ES-I3 (cell line): ENCODE results near the gene ETV6.

Experiments
- H3K36me3 ChIP-seq: 2 replicates; pipeline ENCODE4 v1.6.1; 2013; ENCODE audit warnings: mild to moderate bottlenecking, low read length, control low read depth, moderate library complexity; ENCODE audit not compliant: insufficient read depth
- H3K4me1 ChIP-seq: 2 replicates; pipeline ENCODE4 v1.6.1; 2013; ENCODE audit warnings: mild to moderate bottlenecking, control low read depth, low read length; ENCODE audit not compliant: insufficient read depth
- H3K9ac ChIP-seq: 2 replicates; pipeline ENCODE4 v1.6.1; 2013; ENCODE audit warnings: low read depth, mild to moderate bottlenecking, low read length, moderate library complexity
- H3K9me3 ChIP-seq: 2 replicates; pipeline ENCODE4 v1.6.1; 2013; ENCODE audit warnings: mild to moderate bottlenecking, low read length, moderate library complexity; ENCODE audit not compliant: control insufficient read depth, insufficient read depth

ETV6 gene

DNA sequence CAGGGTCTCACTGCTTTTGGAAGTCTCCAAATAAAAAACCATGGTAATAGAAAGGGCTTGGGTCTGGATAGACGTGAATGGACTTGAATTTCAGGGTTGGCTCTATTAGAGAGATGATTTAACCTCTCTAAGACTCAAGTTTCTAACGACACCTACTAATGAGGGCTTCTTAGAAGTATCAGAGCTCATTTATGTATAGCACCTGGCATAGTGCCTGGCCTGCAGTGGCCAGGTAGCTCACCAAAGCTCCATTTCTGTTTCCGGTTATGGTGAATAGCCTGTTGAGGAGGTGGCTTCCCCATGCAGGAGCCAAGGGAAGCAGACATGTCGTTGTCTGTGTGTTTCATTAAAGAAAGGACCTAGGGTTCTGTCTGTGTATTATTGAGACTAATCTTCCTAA lies 108.6 kb downstream of the ETV6 start:
- H3K9me3 ChIP-seq = no peaks in the 10 kb centered on the region
- H3K9ac ChIP-seq = no peak overlapping the region
- no peaks in the 10 kb centered on the region for H3K36me3 ChIP-seq
- H3K4me1 ChIP-seq = peaks cover 19% of the 10 kb centered on the region

DNA sequence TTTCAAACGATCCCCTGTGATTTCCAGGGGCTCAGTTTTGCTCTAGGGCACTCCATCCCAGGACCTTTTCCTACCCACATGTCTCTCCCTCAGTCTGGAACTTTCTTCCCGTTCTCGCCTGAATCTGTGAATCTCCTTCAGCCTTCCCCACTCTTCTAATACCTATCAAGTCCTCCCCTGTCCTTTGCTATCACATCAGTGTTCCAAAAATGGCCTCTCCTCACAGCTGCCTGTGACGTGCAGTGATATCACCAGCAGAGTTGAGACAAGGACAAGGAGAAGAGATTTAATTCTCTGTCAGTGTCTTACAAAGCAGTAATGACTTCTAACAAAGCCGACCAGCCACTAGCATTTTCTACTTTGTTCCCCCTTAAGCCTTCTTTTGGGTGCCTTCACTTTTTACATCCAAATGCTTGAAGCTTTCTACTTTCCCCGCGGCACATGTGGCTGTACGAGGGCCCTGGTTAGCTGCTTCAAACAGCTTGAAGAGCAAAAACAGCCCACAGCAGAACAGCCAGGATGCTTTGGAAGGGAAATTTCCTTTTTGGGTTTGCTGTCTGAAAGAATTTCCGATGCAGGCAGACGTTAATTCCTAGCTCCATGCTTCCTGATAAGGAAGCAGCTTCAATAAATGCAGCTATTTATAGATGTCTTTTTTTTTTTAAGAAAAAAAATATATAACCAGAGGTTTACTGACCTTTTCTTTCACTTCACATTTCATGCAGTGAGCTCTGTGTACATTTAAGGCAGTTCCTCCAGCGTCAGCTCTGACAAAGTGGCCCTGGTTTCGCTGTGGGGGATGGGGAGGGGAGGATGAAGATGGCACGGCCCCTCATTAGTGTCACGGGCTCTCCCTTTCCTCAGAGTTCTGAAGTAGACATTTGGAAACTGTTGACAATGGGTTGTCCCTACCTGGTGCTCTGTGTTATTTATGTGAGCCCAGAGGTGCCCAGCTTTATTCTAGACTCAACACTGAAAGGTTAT lies 109.3 kb downstream of the ETV6 start:
- H3K36me3 ChIP-seq = no peaks in the 10 kb centered on the region
- H3K4me1 ChIP-seq = peaks cover 16% of the 10 kb centered on the region
- H3K9me3 ChIP-seq = no peaks in the 10 kb centered on the region
- no peak overlapping the region for H3K9ac ChIP-seq

DNA sequence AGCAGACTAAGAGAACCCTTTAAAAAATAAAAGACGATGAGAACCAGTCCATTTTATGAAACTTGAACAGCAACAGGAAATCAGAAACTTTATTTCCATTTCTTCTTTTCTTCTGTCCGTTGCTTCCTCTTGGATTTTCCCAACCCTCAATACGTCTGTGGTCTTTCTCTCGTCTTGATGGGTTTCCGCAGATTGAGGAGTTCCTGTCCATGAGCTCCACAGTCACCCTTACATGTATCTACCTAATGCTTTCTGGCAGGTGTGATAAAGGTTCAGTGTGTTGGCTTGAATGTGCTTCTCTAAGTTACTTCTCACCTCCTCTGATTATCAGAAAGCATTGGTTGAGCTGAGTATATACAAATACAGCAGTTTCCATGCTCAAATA lies 110.0 kb downstream of the ETV6 start:
- H3K4me1 ChIP-seq = peaks cover 16% of the 10 kb centered on the region
- H3K9me3 ChIP-seq = no peaks in the 10 kb centered on the region
- no peak overlapping the region for H3K9ac ChIP-seq
- H3K36me3 ChIP-seq = no peaks in the 10 kb centered on the region

DNA sequence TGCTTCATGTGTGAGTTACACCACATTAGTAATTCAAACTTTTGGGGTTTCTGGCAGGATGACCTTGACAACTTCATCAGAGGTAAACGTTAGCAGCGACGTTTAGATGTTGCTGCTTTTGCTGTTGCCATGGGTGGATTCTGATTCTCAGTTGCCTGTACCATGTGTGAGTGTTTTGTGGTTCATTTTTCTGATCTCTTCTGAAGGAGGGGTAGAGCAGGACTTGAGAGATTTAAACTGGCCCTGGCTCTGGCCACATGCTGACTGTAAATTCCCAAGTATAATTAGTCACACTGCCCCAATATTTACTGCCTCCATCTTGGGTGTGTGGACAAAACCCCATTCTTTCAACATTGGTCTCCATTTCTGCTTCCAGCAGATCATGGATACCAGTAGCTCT lies 110.4 kb downstream of the ETV6 start:
- H3K36me3 ChIP-seq = no peaks in the 10 kb centered on the region
- H3K9me3 ChIP-seq = no peaks in the 10 kb centered on the region
- H3K9ac ChIP-seq = no peak overlapping the region
- peaks cover 16% of the 10 kb centered on the region for H3K4me1 ChIP-seq

DNA sequence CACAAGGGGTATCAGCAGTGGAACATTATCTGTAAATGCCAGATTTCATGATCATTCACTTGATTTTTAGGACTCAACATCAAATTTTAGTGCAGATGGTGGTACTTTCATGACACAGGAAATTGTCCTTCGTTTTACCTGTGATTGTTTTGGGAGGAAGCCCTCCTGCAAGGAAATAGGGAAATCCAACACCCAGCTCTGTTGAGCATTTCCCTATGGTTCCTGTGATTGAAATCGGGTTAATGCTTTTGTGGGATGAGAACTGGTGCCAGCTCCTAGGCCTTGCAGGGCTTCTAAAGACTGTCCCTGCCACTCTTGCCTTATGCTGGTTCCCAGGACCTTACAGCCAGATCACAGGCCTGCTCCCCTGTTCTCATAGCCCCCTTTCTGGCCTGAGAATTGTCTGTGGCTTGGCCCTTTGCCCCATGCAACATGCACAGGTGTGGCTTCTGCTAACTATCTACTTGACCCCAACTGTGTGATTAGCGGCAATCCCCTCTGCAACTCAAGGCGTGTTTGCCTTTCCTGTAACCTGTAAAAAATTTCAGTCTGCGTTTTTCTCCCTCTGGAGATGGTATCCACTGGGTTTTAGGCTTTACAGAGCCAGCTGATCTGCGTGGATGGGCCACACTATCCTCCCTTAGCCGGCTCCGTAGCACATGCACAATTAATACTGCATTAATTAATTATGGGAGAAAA lies 112.5 kb downstream of the ETV6 start:
- H3K9ac ChIP-seq = no peak overlapping the region
- H3K36me3 ChIP-seq = no peaks in the 10 kb centered on the region
- H3K4me1 ChIP-seq = peaks cover 24% of the 10 kb centered on the region
- H3K9me3 ChIP-seq = no peaks in the 10 kb centered on the region

DNA sequence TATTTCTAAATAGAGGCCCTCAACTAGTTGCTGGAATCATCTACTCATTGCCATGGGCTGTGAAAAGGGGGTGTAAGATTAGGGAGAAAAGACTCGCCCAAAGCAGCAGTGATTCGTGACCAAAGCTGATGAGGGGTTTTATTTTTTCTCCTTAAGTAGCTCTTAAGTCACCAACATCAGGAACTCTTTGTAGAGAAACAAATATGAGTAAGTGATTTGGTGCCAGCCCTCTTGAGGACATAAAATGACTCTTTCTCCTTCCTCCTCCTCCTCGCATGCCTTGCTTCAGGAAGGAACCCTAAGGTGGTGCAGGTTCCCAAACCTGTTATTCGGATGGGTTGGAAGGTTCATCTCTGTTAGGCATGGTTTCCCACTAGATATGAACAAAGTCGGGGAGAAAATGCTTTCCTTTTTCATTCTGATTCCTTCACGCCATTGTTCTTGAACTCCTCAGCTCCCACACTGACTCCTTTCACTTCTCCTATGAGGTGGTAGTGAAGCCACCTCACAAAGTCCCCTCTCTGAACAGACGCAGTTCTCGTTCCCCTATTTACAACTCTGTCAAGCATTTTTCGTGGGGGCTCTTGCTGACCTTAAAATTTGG lies 113.4 kb downstream of the ETV6 start:
- no peaks in the 10 kb centered on the region for H3K9me3 ChIP-seq
- H3K9ac ChIP-seq = no peak overlapping the region
- no peaks in the 10 kb centered on the region for H3K36me3 ChIP-seq
- H3K4me1 ChIP-seq = peaks cover 26% of the 10 kb centered on the region

DNA sequence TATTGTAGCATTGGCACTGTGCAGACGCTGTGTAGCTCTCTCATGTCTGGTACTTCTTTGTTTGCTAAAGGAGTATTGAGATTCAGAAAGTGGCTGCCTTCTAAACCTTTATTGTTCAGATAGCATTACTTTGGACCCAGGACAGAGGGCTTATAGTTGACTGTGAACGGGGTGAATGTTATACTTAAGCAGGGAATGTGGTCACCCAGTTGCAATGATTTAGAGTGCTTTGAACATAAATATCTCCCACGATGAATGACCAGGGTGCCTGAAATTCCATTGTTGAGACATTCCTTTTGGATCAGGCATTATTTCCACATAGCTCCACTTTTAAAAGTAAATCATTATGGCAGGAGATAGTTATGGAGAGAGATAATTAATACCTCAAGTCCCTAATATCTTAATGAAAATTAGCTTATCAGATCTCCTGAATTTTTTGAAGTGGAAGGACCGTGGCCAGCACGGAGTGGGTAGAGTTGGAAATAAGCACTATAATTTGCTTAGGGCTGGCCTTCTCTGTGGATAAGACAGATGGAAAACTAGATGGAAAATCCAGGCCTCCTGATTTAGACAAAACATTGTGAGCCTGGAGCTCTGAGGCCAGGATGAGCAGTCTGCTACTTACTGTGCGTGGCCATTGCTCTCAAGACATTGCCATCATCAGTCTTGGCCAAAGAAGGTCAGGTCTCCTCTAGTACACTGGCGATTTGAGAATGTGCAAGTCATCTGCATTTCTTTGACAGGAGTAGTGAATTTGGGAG lies 114.5 kb downstream of the ETV6 start:
- Histone ChIP-seq H3K9me3 (no peaks in the 10 kb centered on the region), H3K36me3 (no peaks in the 10 kb centered on the region), H3K4me1 (peaks cover 31% of the 10 kb centered on the region), H3K9ac (no peak overlapping the region)

DNA sequence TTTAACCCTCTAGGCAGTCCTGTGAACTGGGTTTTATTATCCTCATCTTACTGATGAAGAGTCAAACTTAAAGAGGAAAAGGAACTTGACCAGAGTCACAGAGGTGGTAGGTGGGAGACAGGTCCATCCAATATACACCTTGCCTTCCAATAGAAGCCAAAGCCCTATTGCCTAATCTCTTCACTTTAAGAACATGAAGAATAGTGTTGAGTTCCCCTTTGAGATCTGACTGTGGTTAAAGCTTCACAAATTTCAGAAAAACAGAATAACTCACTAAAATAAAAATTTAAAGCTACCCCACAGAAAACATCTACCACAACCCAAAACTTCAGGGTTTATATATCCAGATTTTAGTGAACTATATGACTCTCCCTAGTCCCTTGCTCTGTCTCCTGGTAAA lies 115.4 kb downstream of the ETV6 start:
- no peaks in the 10 kb centered on the region for H3K36me3 ChIP-seq
- peaks cover 30% of the 10 kb centered on the region for H3K4me1 ChIP-seq
- no peak overlapping the region for H3K9ac ChIP-seq
- H3K9me3 ChIP-seq = no peaks in the 10 kb centered on the region

DNA sequence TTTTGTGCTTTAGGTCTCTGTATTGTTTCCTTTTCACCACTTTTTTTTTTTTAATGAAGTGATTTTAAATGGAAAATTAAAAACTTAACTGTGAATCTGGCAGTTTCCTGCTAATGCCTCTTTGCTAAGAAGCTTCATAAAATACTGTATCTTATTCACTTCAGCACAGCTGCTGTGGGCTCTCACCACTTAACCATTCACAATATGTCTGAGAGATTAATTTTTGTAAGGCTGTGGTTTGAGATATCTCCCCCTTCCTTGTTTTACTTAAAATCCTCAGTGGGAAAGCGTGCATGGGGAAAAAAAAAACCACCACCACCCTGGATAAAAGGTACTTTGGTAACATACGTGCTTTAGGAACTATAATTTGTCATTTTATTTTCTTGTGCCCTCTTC lies 115.9 kb downstream of the ETV6 start:
- Histone ChIP-seq H3K4me1 (peaks cover 30% of the 10 kb centered on the region), H3K36me3 (no peaks in the 10 kb centered on the region), H3K9ac (no peak overlapping the region), H3K9me3 (no peaks in the 10 kb centered on the region)

DNA sequence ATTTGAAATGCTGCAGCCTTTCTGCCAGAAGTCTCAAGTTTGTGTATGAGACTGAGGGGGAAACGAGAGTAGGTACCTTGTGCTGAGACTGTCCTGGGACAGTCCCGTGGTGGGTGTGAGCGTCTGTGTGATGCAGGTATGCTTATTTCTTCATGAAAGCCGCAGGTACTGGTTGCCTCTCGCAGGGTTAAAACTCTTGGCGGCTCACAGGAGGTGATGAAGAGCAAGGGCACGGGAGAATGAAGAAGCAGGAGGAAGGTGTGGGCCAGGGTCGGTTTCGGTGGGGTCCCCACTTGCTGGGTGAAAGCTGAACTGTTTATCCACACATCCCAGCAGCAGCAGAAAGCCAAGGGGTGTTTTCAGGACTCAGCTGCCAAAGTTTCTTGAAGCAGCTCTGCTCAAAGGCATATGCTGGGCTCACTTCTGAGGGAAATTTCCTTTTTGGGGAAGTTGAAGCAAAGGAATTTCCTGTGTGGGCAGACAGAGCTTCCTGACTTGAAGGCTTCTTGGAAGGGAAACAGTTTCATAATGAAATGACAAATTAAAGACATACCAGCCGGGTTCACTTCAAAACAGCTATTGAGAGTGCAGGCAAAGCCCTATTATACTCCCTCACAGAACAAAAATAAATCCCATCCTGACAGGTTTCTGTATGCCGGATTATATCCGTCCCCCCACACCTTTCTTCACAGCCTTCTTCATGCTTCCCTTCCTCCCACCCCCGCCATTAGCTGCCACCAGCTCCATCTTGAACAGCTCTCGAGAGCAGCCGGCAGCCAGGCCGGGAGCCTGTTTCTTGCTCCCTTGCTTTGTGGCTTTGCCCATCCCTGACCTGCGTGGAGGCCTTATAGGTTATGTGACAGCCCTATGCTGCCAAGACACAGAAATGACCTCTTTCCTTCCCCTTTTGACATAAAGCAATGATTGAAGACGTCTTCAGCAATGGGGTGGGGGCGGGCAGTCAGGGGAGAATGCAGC lies 116.6 kb downstream of the ETV6 start:
- H3K36me3 ChIP-seq = no peaks in the 10 kb centered on the region
- no peak overlapping the region for H3K9ac ChIP-seq
- peaks cover 30% of the 10 kb centered on the region for H3K4me1 ChIP-seq
- no peaks in the 10 kb centered on the region for H3K9me3 ChIP-seq

DNA sequence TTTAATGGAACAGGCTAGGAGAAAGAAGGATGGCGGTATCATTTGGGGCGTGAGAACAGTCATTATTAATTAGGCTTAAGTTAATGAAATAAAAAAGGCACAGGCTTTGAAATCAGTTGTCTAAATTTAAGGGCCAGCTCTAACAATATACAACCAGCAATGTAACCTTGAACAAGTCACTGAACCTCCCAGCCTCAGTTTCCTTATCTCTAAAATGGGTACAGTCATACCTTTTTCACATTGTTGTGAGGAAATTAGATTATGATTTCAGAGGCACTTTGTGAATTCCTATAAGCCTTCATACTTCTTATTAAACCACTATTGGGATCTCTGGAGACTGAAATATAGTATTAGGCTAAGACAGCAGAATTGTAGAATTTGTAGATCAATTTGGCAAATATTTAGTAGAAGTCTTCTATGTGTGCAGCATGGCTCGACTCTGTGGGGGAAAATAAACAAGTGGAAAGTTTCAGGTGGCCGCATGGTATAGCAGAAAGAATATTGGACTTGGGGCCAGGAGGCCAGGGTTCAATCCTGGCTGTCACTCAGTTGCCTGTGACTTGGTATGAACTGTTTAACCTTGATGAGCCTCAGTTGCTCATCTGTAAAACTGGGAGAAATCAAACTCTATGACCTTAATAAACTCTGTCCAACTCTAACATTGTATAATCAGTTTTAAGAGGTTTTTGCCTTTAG lies 117.7 kb downstream of the ETV6 start:
- no peaks in the 10 kb centered on the region for H3K36me3 ChIP-seq
- H3K4me1 ChIP-seq = peaks cover 24% of the 10 kb centered on the region
- H3K9ac ChIP-seq = no peak overlapping the region
- no peaks in the 10 kb centered on the region for H3K9me3 ChIP-seq

DNA sequence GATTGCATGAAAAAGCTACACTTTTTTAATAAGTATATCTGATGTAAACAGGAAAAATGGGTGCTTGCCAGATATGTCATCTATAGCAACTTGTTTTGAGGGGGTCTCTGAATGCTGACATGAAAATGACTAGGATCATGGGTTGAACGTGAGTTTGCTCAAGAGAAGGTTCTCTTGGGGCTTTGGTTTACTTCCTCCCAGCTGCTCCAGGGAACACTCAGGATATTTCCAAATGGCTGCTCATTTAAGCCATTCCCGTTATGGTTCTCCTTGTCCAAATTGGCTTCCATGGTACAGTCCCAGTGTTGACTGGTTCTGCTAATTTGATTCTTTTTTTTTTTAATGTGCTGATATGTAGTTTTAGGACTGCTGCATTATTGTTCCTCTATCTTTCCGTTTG lies 118.3 kb downstream of the ETV6 start:
- Histone ChIP-seq H3K4me1 (peaks cover 24% of the 10 kb centered on the region), H3K9me3 (no peaks in the 10 kb centered on the region), H3K36me3 (no peaks in the 10 kb centered on the region), H3K9ac (no peak overlapping the region)
